CD4-positive, alpha-beta memory T cell (primary cell): ENCODE results near the gene UNK. TPM values are rescaled to one million over a fixed set of nuclear protein-coding genes. Genes with fewer than 3 reads are reported as not detected.
"Not testable (repeated sequence)": the region's sequence is repeated elsewhere in the genome, so short reads cannot be mapped to it uniquely, and the experiment has no call there.

Source experiments
- CTCF ChIA-PET: fragments of 350-600 bp; sonication (Branson Sonifier 250); formaldehyde crosslinking; loops from one replicate; lab custom pipeline; 2021; ENCODE audit warnings: inconsistent platforms; ENCODE audit not compliant: partially characterized antibody; lab: Charles Lee
- POLR2A ChIA-PET: fragments of 350-600 bp; sonication (Branson Sonifier 250); formaldehyde crosslinking; loops from one replicate; lab custom pipeline; 2021; ENCODE audit not compliant: partially characterized antibody; lab: Charles Lee
- DNase-seq, 5 donors: peaks; one replicate each; pipeline versions ENCODE4 v3.0.0 to v3.0.0-alpha.2; 2020 to 2022; ENCODE audit warnings: mixed read lengths in 1 of 5
- H3K27ac ChIP-seq: one replicate; pipeline ENCODE4 v1.7.0; 2013; ENCODE audit warnings: low read depth, low read length
- H3K27me3 ChIP-seq: 2 replicates; pipeline ENCODE4 v1.7.0; 2013; ENCODE audit warnings: mild to moderate bottlenecking, low read length, moderate library complexity; ENCODE audit not compliant: insufficient read depth
- H3K36me3 ChIP-seq: 2 replicates; pipeline ENCODE4 v1.7.0; 2013; ENCODE audit warnings: mild to moderate bottlenecking, low read length, moderate library complexity; ENCODE audit not compliant: insufficient read depth
- H3K4me1 ChIP-seq: 2 replicates; pipeline ENCODE4 v1.7.0; 2013; ENCODE audit warnings: mild to moderate bottlenecking, low read length, moderate library complexity; ENCODE audit not compliant: insufficient read depth
- H3K4me3 ChIP-seq, 2 donors: one replicate each; pipeline ENCODE4 v1.7.0; 2013; ENCODE audit warnings: low read length in 2 of 2, mild to moderate bottlenecking in 1 of 2
- H3K9me3 ChIP-seq, 2 donors: one replicate each; pipeline ENCODE4 v1.7.0; 2013; ENCODE audit warnings: low read length in 2 of 2, control low read depth in 1 of 2; ENCODE audit not compliant: control insufficient read depth in 1 of 2
- H3K27ac Mint-ChIP-seq, 7 donors: one replicate each; pipeline ENCODE4 v1.8.0; 2020 to 2021; ENCODE audit warnings: mixed read lengths in 7 of 7, mild to moderate bottlenecking in 6 of 7, inconsistent platforms in 3 of 7, moderate library complexity in 3 of 7
- H3K27me3 Mint-ChIP-seq, 2 donors: one replicate each; pipeline ENCODE4 v1.8.0; 2020 to 2021; ENCODE audit warnings: mixed read lengths in 2 of 2
- H3K36me3 Mint-ChIP-seq, 2 donors: one replicate each; pipeline ENCODE4 v1.8.0; 2020 to 2021; ENCODE audit warnings: mixed read lengths in 2 of 2, inconsistent platforms in 1 of 2, mild to moderate bottlenecking in 1 of 2
- H3K4me1 Mint-ChIP-seq, 4 donors: one replicate each; pipeline ENCODE4 v1.8.0; 2020 to 2021; ENCODE audit warnings: mixed read lengths in 4 of 4, mild to moderate bottlenecking in 1 of 4
- H3K4me3 Mint-ChIP-seq, 8 donors: one replicate each; pipeline ENCODE4 v1.8.0; 2020 to 2021; ENCODE audit warnings: mixed read lengths in 8 of 8, mild to moderate bottlenecking in 7 of 8, moderate library complexity in 6 of 8, inconsistent platforms in 3 of 8
- H3K9me3 Mint-ChIP-seq, 8 donors: one replicate each; pipeline ENCODE4 v1.8.0; 2020 to 2021; ENCODE audit warnings: mixed read lengths in 8 of 8, mild to moderate bottlenecking in 5 of 8, inconsistent platforms in 3 of 8, moderate library complexity in 1 of 8
- intact Hi-C: fragments of 100-400 bp; cut with micrococcal nuclease; formaldehyde crosslinking; loops from one replicate; pipeline ENCODE4 v1.15.1; 2023
- polyA plus RNA-seq, 2 donors: library from polyadenylated mRNA; unstranded; fragments of 300-500 nt; fragmentation: Illumina TruSeq; gene quantifications; one replicate each; pipeline ENCODE4 v1.2.3, GENCODE V29; 2021
- total RNA-seq, 2 experiments: library from RNA; stranded (reverse); gene quantifications; one replicate each; pipeline ENCODE4 v1.2.3, GENCODE V29; 2021

The UNK gene
- total and polyA plus RNA-seq, 4 experiments from 2014 or later: 22.2 to 48.1 (median 34.4) TPM

GRCh38 chr17:75849279-75849646, 64.7 kb downstream of the UNK start:
- DNase-seq: no peak
- intact Hi-C loops: no loop called here
- no peaks in the 10 kb centered on the region for H3K9me3 ChIP-seq
- Mint-ChIP-seq H3K4me3 (no peak overlapping the region), H3K27ac (peak overlapping the region in 3 of 7 donors; percentile 18 to 55 (median 19)), H3K27me3 (no peaks in the 10 kb centered on the region), H3K4me1 (peaks cover 15 to 52% (median 26%) of the 10 kb centered on the region in 4 donors), H3K9me3 (no peaks in the 10 kb centered on the region), H3K36me3 (peaks cover 22 to 52% of the 10 kb centered on the region in 2 donors)
- H3K27ac ChIP-seq: no peak overlapping the region
- H3K27me3 ChIP-seq: no peaks in the 10 kb centered on the region
- H3K4me3 ChIP-seq: no peak overlapping the region
- ChIA-PET CTCF (interaction anchor here (1.0 to 6.8 kb wide), 12 partner anchors 16 to 154 kb away, joined by 3 to 46 read pairs (median 6); partner anchors contain the start of gene GALK1), POLR2A (interaction anchor here (0.6 to 26.2 kb wide), 5 partner anchors 8 to 69 kb away, joined by 3 to 563 read pairs (median 140); partner anchors contain the start of genes TRIM47, TRIM65 and UNK)
- peaks cover 46% of the 10 kb centered on the region for H3K36me3 ChIP-seq
- H3K4me1 ChIP-seq: peaks cover 41% of the 10 kb centered on the region

GRCh38 chr17:75849724-75850123, 65.1 kb downstream of the UNK start:
- H3K27ac ChIP-seq: no peak overlapping the region
- POLR2A ChIA-PET: interaction anchor here (1.3 to 26.2 kb wide), 6 partner anchors 15 to 100 kb away, joined by 3 to 563 read pairs (median 110); partner anchors contain the start of genes TRIM47, TRIM65 and UNK
- no peak for DNase-seq
- H3K4me3 Mint-ChIP-seq: no peak overlapping the region
- H3K4me3 ChIP-seq: no peak overlapping the region
- peak overlapping the region in 3 of 7 donors; percentile 18 to 55 (median 19) for H3K27ac Mint-ChIP-seq
- H3K9me3 ChIP-seq: no peaks in the 10 kb centered on the region
- H3K27me3 Mint-ChIP-seq: no peaks in the 10 kb centered on the region
- peaks cover 41% of the 10 kb centered on the region for H3K4me1 ChIP-seq
- H3K36me3 ChIP-seq: peaks cover 46% of the 10 kb centered on the region
- peaks cover 22 to 53% of the 10 kb centered on the region in 2 donors for H3K36me3 Mint-ChIP-seq
- intact Hi-C loops: no loop called here
- H3K4me1 Mint-ChIP-seq: peaks cover 15 to 57% (median 28%) of the 10 kb centered on the region in 4 donors
- CTCF ChIA-PET: interaction anchor here (1.0 to 6.8 kb wide), 10 partner anchors 16 to 154 kb away, joined by 3 to 46 read pairs (median 5); partner anchors contain the start of gene GALK1
- no peaks in the 10 kb centered on the region for H3K9me3 Mint-ChIP-seq
- H3K27me3 ChIP-seq: no peaks in the 10 kb centered on the region

DNA sequence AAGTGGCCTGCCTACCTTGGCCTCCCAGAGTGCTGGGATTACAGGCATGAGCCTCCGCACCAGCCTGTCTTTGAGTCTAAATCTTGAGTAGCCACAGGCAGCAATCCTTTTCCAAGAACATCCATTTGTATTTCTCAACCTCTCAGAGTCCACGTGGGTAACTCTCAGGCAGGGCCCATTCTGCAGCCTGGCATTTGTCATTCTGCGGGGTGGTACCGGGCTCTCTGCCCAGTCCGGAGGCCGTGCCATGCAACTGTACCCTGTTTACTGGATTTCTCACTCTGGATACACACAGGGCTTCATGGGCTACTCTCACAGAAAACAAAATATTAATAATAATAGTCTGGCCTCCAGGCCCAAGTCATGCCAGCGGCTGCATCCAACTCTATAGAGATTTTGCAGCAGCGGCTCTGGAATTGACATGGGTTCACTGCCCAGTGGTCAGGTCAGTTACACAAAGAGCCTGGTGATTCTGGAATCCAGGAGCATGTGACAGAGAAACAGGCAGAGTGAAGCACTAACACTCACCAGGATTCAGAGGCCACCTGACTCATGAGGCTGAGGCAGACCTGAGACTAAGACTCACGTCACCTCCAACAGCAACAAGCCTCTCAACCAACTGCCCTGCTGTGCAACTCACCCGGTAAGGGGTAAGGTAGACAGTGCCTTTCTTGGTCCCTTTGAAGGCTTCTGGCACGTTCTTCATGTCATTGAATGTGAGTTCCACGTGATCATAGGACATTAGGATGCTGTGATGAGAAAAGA, 66.5 kb downstream of the UNK start:
- Mint-ChIP-seq H3K27ac (peak overlapping the region in 3 of 7 donors; percentile 15 to 51 (median 37)), H3K9me3 (no peaks in the 10 kb centered on the region), H3K27me3 (no peaks in the 10 kb centered on the region), H3K4me1 (peaks cover 16 to 52% (median 21%) of the 10 kb centered on the region in 4 donors), H3K4me3 (no peak overlapping the region), H3K36me3 (peaks cover 20 to 44% of the 10 kb centered on the region in 2 donors)
- DNase-seq: no peak
- no peaks in the 10 kb centered on the region for H3K9me3 ChIP-seq
- H3K36me3 ChIP-seq: peaks cover 46% of the 10 kb centered on the region
- H3K27ac ChIP-seq: no peak overlapping the region
- H3K4me1 ChIP-seq: peaks cover 35% of the 10 kb centered on the region
- CTCF ChIA-PET: interaction anchor here (0.7 to 14.6 kb wide), 6 partner anchors 11 to 87 kb away, joined by 3 to 266 read pairs (median 12); partner anchors contain the start of genes GALK1 and TRIM47
- H3K4me3 ChIP-seq: no peak overlapping the region
- H3K27me3 ChIP-seq: no peaks in the 10 kb centered on the region
- intact Hi-C loops: no loop called here
- POLR2A ChIA-PET: interaction anchor here (0.9 to 23.4 kb wide), 6 partner anchors 14 to 102 kb away, joined by 3 to 563 read pairs (median 3); partner anchors contain the start of genes TRIM47 and TRIM65

DNA sequence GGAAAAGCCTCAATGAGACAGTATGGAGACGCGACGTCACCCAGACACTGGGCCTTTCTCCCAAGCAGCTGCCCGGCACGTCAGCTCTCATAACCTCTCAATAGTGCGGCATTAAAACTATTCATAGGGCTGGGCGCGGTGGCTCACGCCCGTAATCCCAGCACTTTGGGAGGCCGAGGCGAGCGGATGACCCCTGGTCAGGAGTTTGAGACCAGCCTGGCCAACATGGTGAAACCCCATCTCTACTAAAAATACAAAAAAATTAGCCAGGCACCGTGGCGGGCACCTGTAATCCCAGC, 67.0 kb downstream of the UNK start:
- H3K27me3 Mint-ChIP-seq, H3K9me3 Mint-ChIP-seq, H3K9me3 ChIP-seq, intact Hi-C loops, H3K4me3 ChIP-seq, DNase-seq, H3K27ac ChIP-seq, H3K27me3 ChIP-seq: not testable (repeated sequence)
- Mint-ChIP-seq H3K27ac (peak overlapping the region in 2 of 7 donors; percentile 37 to 51), H3K4me3 (peak overlapping the region in 1 of 8 donors; percentile 21), H3K36me3 (peaks cover 18 to 38% of the 10 kb centered on the region in 2 donors), H3K4me1 (peaks cover 20 to 58% (median 26%) of the 10 kb centered on the region in 4 donors)
- Histone ChIP-seq H3K36me3 (peaks cover 46% of the 10 kb centered on the region), H3K4me1 (peaks cover 40% of the 10 kb centered on the region)
- ChIA-PET CTCF (interaction anchor here (0.7 to 14.6 kb wide), 5 partner anchors 8 to 98 kb away, joined by 3 to 266 read pairs (median 4); partner anchors contain the start of gene TRIM47), POLR2A (interaction anchor here (0.9 to 23.4 kb wide), 5 partner anchors 18 to 76 kb away, joined by 3 to 563 read pairs (median 4); partner anchors contain the start of genes TRIM47 and TRIM65)

GRCh38 chr17:75853433-75853832, 68.8 kb downstream of the UNK start:
- Mint-ChIP-seq H3K4me3 (peak overlapping the region in 5 of 8 donors; percentile 57 to 72 (median 62)), H3K27ac (peak overlapping the region in 5 of 7 donors; percentile 29 to 85 (median 62))
- POLR2A ChIA-PET: interaction anchor here (2.1 to 23.4 kb wide), 10 partner anchors 8 to 186 kb away, joined by 6 to 563 read pairs (median 80); partner anchors contain the start of genes MRPL38, RECQL5, SAP30BP and TRIM47

DNA sequence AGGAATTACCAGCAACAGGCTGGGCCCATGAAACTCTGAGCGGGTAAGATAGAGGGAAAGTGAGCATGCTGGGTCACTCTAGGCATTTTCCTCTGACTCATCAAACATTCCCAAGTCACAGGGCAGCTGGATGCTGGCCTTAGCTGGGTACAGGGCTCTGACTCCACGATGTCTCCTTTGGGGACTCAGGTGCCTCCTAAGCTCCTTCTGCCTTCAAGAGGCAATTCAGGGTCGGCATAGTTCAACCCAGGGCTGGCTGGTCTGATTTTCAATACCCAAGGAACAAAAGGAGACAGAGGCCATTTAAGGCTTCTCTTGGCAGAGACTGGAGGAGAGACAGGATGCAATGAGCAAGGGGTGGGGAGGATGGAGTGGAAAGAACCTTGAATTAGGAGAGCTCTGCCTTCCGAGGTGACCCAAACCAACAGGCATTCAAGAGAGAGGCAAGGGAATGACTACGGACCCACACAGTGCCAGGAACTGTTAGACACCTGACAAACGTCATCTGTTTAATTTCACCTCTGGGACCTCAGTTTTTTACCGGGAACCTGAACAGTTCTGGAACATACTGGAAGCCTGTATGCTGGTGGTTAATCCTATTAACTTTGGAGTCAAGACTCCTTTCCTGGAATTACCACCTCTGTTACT, 69.6 kb downstream of the UNK start:
- H3K36me3 Mint-ChIP-seq: peaks cover 11 to 21% of the 10 kb centered on the region in 2 donors
- Histone ChIP-seq H3K4me3 (peak overlapping the region; percentile 53 to 67), H3K4me1 (peaks cover 37% of the 10 kb centered on the region), H3K27ac (peak overlapping the region; percentile 64), H3K27me3 (no peaks in the 10 kb centered on the region), H3K36me3 (peaks cover 21% of the 10 kb centered on the region), H3K9me3 (no peaks in the 10 kb centered on the region)
- H3K4me1 Mint-ChIP-seq: peaks cover 20 to 55% (median 26%) of the 10 kb centered on the region in 4 donors
- no peaks in the 10 kb centered on the region for H3K9me3 Mint-ChIP-seq
- no peaks in the 10 kb centered on the region for H3K27me3 Mint-ChIP-seq
- ChIA-PET POLR2A (interaction anchor here (1.3 to 23.4 kb wide), 20 partner anchors 9 to 592 kb away, joined by 3 to 563 read pairs (median 19); partner anchors contain the start of genes ACOX1, MRPL38, PRPSAP1 and RECQL5), CTCF (interaction anchor here (1.0 to 14.6 kb wide), 11 partner anchors 9 to 101 kb away, joined by 3 to 266 read pairs (median 9); partner anchors contain the start of genes TRIM47, TRIM65, UNC13D and UNK)
- no peak overlapping the region for H3K4me3 Mint-ChIP-seq
- DNase-seq: no peak
- H3K27ac Mint-ChIP-seq: no peak overlapping the region
- intact Hi-C loops: no loop called here

More at GRCh38 chr17:75853433-75853832, 68.8 kb downstream of the UNK start:
- Mint-ChIP-seq H3K27me3 (no peaks in the 10 kb centered on the region), H3K9me3 (no peaks in the 10 kb centered on the region), H3K36me3 (peaks cover 15 to 27% of the 10 kb centered on the region in 2 donors), H3K4me1 (peaks cover 18 to 57% (median 23%) of the 10 kb centered on the region in 4 donors)
- Histone ChIP-seq H3K27ac (no peak overlapping the region), H3K9me3 (no peaks in the 10 kb centered on the region), H3K4me3 (no peak overlapping the region), H3K4me1 (peaks cover 37% of the 10 kb centered on the region), H3K36me3 (peaks cover 28% of the 10 kb centered on the region), H3K27me3 (no peaks in the 10 kb centered on the region)
- CTCF ChIA-PET: interaction anchor here (1.0 to 14.6 kb wide), 6 partner anchors 7 to 100 kb away, joined by 3 to 266 read pairs (median 4); partner anchors contain the start of genes TRIM47 and TRIM65
- intact Hi-C loops: no loop called here
- DNase-seq: no peak
